ENCODE data around the gene TRPM1.

GRCh38 chr15:31013863-31014607, 87.5 kb downstream of the TRPM1 start:
- no peak for TF ChIP-seq POLR2AphosphoS5 (IDR thresholded peaks at IDR 0.05; ENCODE audit: low read depth, low read length)
- no peak for TF ChIP-seq TAF1 (IDR thresholded peaks at IDR 0.05; ENCODE audit: borderline replicate concordance, insufficient read depth, low read length)
- TF ChIP-seq SIN3A (IDR thresholded peaks at IDR 0.05; ENCODE audit: borderline replicate concordance, insufficient read depth, low read length) = no peak
- no peak for TF ChIP-seq REST (IDR thresholded peaks at IDR 0.05; ENCODE audit: insufficient read depth in 1 of 2, low read depth in 2 of 2, low read length in 2 of 2)
